ENCODE results near the gene SLC9A9.

SLC9A9 gene

DNA sequence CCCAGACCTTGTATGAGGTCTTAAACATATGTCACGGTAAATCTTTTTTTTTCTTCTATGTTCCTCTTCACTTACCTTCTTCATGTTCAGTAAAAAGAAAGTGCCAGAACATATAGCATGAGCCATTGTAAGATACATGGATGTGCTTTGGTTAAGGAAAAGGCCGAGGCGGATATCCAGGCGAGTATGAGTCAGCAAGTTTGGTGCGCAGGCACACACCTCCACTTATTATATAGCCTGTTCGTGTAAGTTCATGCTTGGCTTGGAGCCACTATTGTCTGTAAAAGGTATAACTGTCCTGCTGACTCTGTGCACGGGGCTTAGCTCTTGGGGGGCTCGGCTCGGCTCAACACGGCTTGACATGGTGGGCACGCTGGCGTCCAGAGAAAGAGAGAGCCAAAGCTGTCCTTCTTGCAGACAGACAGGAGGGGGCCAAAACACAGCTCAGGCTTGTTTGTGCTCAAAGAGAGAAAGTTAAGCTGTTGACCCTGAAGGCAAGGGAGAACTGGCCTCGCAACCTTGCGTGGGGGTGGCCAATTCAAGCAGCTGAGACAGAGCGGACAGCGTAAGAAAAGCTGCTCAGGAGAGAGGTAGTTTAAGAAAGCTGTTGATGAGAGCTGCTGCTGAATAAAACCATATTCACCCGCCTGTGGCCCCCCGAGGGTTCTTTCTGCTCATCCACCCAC lies 251.2 kb downstream of the SLC9A9 start:
- DNase-seq (ENCODE audit: low read depth): no peak

DNA sequence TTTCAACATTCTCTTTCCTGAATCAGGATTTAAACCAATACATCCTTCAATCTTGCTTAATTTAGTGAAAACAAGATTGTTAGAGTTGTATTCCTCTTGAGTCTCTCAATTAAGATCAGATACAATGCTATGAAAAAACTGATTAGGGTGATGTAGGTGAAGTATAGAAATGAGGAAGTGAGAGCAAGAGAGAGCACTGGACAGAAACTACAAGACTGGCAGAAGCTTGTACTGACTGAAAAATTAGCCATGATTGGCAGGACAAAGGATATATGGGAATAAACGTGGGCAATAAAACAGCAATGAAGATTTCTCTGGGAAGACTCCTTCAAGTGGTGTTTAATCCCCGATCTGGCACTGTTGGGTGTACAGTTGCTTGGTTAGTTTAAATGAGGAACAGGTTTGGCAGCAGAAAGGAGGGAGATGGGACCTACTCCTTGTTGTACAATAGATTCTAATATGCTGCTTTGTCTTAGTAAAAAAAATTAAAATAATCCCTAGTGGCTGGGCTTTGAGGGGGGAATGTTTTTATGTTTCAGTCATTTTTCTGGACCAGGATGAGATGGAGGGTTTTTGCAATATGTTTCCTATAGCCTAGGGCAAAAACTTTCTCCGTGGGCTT lies 252.7 kb downstream of the SLC9A9 start:
- no peak for DNase-seq (ENCODE audit: low read depth)

DNA sequence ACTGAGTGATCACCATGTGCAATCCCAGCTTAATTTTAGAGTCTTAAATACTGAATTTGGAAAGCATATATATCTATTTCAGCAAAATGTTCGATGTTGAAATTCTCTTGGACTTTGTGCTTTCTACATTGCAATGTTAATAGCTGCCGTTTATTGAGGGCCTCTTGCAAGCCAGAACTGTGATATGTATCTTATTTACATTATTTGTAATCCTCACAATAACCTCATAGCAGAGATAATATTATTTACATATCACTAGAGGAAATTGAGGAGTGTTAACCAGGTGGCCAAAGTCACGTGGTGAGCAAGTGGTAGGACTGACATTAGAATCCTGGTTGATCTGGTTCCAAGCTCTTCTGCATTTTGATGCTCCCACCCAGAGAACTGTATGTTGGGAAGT lies 254.1 kb downstream of the SLC9A9 start:
- no peak for DNase-seq (ENCODE audit: low read depth)

GRCh38 chr3:143590660-143591059 lies 257.6 kb downstream of the SLC9A9 start:
- DNase-seq (ENCODE audit: low read depth): no peak

DNA sequence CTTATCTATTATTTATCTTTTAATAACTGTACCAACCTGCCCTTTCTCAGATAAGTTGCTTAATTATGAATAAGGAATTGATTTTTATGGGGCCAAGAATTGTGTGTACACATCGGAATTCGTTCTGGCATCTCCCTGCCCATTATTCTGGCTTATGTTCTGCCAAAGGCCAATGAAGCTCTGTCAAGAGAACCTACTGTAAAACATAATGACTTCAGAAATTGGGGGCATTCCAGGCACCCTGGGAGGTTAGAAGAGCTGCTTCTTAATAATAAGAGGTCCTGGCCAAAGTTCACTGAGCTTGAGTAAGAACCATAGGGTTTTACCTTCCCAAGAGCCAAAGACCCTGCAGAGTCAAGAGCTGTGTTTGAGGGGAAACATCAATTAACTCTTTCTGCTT lies 261.7 kb downstream of the SLC9A9 start:
- DNase-seq (ENCODE audit: low read depth): no peak

DNA sequence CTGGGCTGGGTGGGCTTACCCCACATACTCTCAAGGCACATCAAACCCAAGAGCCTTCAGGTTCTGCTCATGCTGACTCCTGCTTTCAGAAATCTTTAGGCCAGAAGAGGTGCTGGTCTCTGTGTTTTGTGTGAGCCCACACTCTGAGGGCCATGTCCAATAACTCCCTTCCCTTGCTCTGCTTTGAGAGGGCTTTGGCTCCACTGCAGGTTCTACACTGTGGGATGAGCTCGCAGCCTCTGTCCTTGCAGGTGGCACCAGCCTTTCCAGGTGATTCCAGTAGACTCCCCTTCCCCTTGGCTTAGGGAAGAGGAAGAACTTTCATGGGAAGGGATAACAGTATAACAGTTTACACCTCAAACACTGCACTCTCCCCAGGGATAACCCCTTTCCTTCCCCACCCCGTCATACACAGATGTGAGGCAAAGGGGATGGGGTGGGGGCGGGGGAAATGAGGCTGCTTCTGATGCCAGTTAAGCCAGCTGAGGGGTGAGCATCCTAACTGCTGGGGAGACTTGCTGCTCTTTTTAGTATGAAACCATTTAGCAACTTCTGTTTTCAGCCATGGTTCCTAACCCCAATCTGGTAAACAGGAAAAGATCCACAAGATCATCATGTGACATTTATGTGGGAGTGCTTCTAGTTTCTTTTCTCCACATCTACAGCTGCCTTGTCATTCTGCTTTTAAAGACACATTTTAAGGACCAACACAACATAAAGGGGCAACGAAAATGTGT lies 262.4 kb downstream of the SLC9A9 start:
- no peak for DNase-seq (ENCODE audit: low read depth)

- no peak for DNase-seq (ENCODE audit: low read depth)
Observed at GRCh38 chr3:143584474-143584873, 263.8 kb downstream of the SLC9A9 start.

- DNase-seq (ENCODE audit: low read depth): no peak
Observed at GRCh38 chr3:143581972-143582722, 266.1 kb downstream of the SLC9A9 start.

DNA sequence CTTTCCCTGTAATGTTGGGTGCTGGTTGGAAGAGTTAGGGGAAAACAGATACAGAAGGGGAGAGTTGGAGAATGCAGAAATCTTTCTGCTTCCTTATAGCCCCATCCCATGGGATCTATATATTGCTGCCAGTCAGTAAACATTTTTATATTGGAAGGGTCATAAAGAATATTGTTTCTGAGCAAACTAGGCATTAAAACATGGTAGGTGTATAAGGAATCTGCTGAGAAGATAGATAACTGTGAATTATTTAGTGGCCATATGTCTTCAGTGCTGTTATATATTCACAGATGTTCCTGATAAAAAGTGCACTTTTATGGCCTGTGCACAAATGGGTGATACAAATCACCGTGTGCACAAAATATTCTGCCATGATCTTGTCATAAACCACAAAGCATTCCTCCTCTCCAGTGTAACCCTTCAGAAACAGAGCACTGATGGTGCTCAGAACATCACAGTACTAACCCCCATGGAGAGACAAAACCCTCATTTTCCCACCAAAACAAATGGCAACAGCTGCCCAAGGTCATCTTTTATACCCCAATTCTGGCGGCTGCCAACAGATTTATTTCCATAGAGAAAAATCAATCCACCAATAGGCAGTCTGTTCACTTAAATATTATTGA lies 269.3 kb downstream of the SLC9A9 start:
- DNase-seq (ENCODE audit: low read depth): no peak

DNA sequence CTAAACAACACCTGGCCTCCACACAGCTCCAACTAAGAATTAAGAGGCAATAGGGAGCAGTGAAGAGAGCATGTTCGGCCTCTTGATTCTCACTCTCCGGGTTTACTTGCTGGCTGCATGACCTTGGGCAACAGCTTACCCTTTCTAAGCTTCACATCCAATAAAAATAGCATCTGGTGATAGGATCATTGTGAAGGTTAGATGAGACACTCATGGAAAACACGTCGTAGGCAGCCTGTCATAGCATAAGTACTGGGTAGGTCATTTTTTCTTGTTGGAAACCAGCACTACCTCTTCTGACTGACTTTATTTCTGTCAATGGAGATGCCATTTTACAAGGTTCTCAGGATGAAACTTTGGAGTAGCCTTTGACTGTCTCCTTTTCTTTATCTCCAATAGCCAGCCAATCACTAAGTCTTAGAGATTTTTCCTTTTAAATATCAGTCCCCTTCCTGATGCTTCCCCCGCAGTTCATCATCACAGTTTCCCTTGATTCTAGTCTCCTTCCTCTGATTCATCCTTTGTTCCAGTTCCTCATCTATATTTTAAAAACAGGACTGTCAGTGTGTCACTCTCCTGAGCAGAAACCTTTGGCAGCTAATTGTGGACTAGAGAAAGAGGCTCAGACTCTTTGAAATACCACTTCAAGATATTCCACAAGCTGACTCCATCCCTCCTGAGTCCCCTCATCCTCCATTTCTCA lies 271.5 kb downstream of the SLC9A9 start:
- DNase-seq (ENCODE audit: low read depth): no peak

DNA sequence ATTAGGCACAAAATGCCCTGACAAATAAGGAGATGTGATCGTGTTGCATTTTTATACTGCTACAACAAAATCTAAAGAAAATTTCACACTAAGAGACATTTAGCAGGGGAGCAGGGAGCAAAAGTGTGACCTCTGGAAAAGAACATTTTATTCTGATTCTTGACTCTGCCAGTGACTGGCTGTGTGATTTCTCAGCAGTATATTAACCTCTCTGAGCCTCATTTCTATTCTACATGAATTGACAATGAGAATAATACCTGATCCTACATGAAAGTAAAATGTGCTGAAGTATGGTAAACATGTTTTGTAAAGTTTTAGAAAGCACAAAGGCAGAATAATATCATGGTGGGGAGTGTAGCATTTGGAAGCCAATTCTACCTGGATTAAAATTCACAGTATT lies 273.3 kb downstream of the SLC9A9 start:
- no peak for DNase-seq (ENCODE audit: low read depth)

GRCh38 chr3:143573610-143574303 lies 274.5 kb downstream of the SLC9A9 start:
- no peak for DNase-seq (ENCODE audit: low read depth)

- no peak for DNase-seq (ENCODE audit: low read depth)
Observed at GRCh38 chr3:143571548-143571947, 276.7 kb downstream of the SLC9A9 start.

DNA sequence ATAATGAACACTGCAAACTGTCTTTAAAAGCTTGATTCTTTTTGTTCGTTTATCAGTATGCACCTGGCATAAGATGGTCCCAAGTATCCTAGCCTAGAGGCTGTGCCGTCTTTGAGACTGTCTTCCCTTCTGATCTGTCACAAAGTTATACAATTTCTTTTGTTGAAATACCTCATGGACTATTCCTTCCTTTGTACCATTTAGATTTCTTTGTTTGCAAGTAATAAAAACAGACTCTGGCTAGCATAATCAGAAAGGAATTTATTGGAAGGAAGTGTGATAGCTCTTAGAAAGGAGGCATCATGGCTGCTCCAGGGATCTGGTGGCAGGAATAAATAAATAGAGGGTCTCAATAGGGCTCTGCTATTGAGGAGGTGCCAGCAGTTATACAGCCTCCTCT lies 280.4 kb downstream of the SLC9A9 start:
- DNase-seq (ENCODE audit: low read depth): no peak

DNA sequence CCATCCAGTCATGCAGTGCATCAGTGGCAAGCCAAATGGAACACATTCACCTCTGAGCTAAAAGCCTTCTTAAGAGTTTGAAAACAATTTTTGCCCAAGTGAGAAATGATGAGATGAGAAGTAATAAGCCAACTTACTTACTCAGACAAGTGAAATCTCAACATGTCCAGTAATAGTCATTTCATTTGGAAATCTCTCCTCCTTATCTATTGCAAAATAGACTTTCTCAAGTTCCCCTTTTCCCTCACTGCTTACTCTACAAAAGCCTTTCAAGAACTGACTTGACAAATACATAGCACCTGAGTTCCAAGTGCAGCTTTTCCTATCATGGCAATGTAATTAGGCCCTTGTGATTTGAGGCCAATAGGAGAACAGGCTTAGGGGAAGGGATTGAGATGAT lies 282.3 kb downstream of the SLC9A9 start:
- DNase-seq (ENCODE audit: low read depth): no peak

DNA sequence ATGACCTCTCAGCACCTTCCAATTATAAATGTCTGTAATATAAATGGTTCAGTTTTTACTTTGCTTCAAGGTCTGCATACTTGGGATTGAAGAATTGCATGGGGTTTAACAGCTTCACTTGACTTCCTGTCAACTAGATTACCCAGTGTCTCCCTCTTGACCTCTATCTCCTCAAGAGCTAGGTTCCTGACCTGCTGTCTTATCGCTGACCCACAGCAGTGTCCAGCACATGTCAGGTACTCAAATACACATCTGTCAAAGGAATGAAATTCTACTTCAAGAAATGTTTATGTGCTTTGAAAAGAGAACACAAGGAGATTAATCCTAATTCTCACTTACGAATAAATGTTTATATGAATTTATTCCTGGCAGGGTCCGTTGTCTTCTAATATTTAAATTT lies 284.5 kb downstream of the SLC9A9 start:
- DNase-seq (ENCODE audit: low read depth): no peak

- DNase-seq (ENCODE audit: low read depth): no peak
Observed at GRCh38 chr3:143562789-143563188, 285.5 kb downstream of the SLC9A9 start.

GRCh38 chr3:143559296-143559695 lies 289.0 kb downstream of the SLC9A9 start:
- no peak for DNase-seq (ENCODE audit: low read depth)

DNA sequence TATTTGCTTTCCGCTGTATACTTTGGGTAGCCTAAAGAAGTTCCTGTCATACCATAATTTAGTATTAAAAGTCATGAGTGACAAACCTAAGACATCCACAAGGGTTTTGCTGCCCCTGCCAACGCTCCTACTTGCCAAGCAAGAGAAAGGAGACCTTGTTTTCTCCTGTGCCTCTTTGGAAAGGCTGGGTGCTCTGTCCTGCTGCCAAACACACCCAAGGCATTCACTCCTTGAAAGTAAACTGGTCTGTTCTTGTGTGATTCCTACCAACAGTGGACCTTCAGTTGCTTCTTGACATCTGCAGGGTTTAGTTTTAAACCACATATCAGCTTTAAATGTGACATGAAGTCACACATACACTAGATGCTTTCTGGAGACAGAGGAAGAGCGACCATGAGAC lies 295.4 kb downstream of the SLC9A9 start:
- DNase-seq (ENCODE audit: low read depth): no peak

- no peak for DNase-seq (ENCODE audit: low read depth)
Observed at GRCh38 chr3:143551761-143552160, 296.5 kb downstream of the SLC9A9 start.

Measured in stimulated activated CD8-positive, alpha-beta memory T cell treated with anti-CD3 and anti-CD28 coated beads, Interleukin-4, amount 100 ng/mL, for 24 hours (primary cell).